CD4-positive, alpha-beta T cell (primary cell): ENCODE measurements around the gene VAV2. TPM values are rescaled to one million over a fixed set of nuclear protein-coding genes. Genes with fewer than 3 reads are reported as not detected.
A peak's percentile ranks its signal among the peaks of the same experiment; 100 is the strongest.

ENCODE experiments used
- ATAC-seq: fragments of 200-7000 bp; cut with Tn5 transposase; one replicate; pipeline ENCODE4 v1.10.0; 2022; ENCODE audit warnings: mild to moderate bottlenecking; ENCODE audit not compliant: poor library complexity
- CTCF ChIA-PET: fragments of 350-600 bp; sonication (Branson Sonifier 250); formaldehyde crosslinking; loops from one replicate; lab custom pipeline; 2021; ENCODE audit warnings: antibody characterized with exemption, inconsistent platforms; lab: Charles Lee
- POLR2A ChIA-PET: fragments of 350-600 bp; sonication (Branson Sonifier 250); formaldehyde crosslinking; loops from one replicate; lab custom pipeline; 2021; ENCODE audit warnings: antibody characterized with exemption, inconsistent platforms; lab: Charles Lee
- DNase-seq, 14 experiments: peaks; one replicate each; pipeline ENCODE4 v3.0.0-alpha.2; 2013 to 2020; ENCODE audit warnings: mixed read lengths in 2 of 14
- H3K27ac ChIP-seq, 2 donors: one replicate each; pipeline versions ENCODE4 v1.5.1 to v1.7.0; 2013; ENCODE audit warnings: low read length in 2 of 2, low read depth in 1 of 2, mild to moderate bottlenecking in 1 of 2
- H3K27me3 ChIP-seq, 2 experiments: 1 replicate in 1 of 2; 2 replicates in 1 of 2; pipeline versions ENCODE4 v1.6.1 to v1.7.0; 2013; ENCODE audit warnings: low read length in 2 of 2, control low read depth in 1 of 2, mild to moderate bottlenecking in 1 of 2, moderate library complexity in 1 of 2; ENCODE audit not compliant: insufficient read depth in 2 of 2, control insufficient read depth in 1 of 2
- H3K36me3 ChIP-seq: one replicate; pipeline ENCODE4 v1.6.1; 2013; ENCODE audit warnings: low read length, control low read depth; ENCODE audit not compliant: insufficient read depth
- H3K4me1 ChIP-seq: one replicate; pipeline ENCODE4 v1.6.1; 2013; ENCODE audit warnings: low read length, control low read depth; ENCODE audit not compliant: insufficient read depth
- H3K4me3 ChIP-seq: one replicate; pipeline ENCODE4 v1.5.1; 2013; ENCODE audit warnings: mild to moderate bottlenecking, low read length, moderate library complexity
- H3K9me3 ChIP-seq, 2 experiments: 1 replicate in 1 of 2; 2 replicates in 1 of 2; pipeline versions ENCODE4 v1.6.1 to v1.7.0; 2013; ENCODE audit warnings: low read length in 2 of 2, mild to moderate bottlenecking in 2 of 2, control low read depth in 1 of 2, moderate library complexity in 1 of 2; ENCODE audit not compliant: control insufficient read depth in 1 of 2, insufficient read depth in 1 of 2
- H3K27ac Mint-ChIP-seq: one replicate; pipeline ENCODE4 v1.8.0; 2020; ENCODE audit warnings: mixed read lengths
- H3K27me3 Mint-ChIP-seq: one replicate; pipeline ENCODE4 v1.8.0; 2021; ENCODE audit warnings: mixed read lengths
- H3K36me3 Mint-ChIP-seq: one replicate; pipeline ENCODE4 v1.8.0; 2021; ENCODE audit warnings: low read depth, mixed read lengths
- H3K4me1 Mint-ChIP-seq: one replicate; pipeline ENCODE4 v1.8.0; 2021; ENCODE audit warnings: low read depth, mixed read lengths
- H3K4me3 Mint-ChIP-seq: one replicate; pipeline ENCODE4 v1.8.0; 2020; ENCODE audit warnings: mild to moderate bottlenecking, mixed read lengths
- H3K9me3 Mint-ChIP-seq: one replicate; pipeline ENCODE4 v1.8.0; 2020; ENCODE audit warnings: mixed read lengths
- intact Hi-C, 2 experiments: fragments of 100-400 bp; cut with DNase I in 1 of 2; cut with micrococcal nuclease in 1 of 2; formaldehyde crosslinking; loops; one replicate each; pipeline versions ENCODE4 v1.15.1 to v1.9.0; 2023 to 2025; cut with DNase I, micrococcal nuclease
- total RNA-seq, 174 experiments: library from RNA in 2 of 174; stranded (reverse) in 2 of 174; gene quantifications; one replicate each; pipeline ENCODE4 v1.2.3 and lab custom pipeline; 2021 to 2026
- TF ChIP-seq, protein P1 (sequence below): fragments of 200-600 bp; IDR thresholded peaks from one replicate; pipeline ENCODE4 v1.8.0; 2022; ENCODE audit warnings: antibody characterized with exemption, mild to moderate bottlenecking

The VAV2 gene
- total RNA-seq, 2 experiments from 2014 or later, result 1.6 to 1.7 TPM

DNA sequence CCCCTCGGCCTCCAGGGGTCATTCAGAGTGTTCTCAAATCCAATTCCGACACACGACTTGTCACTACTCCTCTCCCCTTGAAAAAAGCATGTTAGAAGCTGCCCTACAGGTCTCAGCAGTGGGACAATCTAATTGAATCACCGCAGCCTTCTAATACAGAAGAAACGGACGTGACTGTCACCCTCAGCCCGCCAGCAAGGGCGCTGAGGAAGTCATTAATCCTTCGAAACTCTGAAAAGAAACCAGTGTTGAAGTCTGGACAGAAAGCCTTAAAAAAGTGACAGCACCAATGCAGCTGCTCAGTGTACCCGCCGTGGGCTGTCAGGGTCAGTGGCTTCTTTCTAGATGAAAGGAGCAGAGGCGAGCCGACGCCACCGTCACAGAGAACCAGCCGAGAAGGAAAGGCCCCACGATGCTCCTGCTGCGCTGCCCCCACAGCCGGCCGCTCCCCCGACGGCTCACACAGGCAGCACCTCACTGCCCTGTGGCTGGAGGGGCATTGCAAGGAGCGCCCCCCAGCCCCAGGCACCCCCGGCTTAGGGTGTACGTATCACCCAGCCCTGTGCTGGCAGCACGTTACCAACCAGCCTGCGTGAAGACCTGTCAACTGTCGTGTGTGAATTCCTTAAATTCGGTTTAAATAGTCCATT, 38.8 kb upstream of the VAV2 start:
- TF ChIP-seq, protein P1, sequence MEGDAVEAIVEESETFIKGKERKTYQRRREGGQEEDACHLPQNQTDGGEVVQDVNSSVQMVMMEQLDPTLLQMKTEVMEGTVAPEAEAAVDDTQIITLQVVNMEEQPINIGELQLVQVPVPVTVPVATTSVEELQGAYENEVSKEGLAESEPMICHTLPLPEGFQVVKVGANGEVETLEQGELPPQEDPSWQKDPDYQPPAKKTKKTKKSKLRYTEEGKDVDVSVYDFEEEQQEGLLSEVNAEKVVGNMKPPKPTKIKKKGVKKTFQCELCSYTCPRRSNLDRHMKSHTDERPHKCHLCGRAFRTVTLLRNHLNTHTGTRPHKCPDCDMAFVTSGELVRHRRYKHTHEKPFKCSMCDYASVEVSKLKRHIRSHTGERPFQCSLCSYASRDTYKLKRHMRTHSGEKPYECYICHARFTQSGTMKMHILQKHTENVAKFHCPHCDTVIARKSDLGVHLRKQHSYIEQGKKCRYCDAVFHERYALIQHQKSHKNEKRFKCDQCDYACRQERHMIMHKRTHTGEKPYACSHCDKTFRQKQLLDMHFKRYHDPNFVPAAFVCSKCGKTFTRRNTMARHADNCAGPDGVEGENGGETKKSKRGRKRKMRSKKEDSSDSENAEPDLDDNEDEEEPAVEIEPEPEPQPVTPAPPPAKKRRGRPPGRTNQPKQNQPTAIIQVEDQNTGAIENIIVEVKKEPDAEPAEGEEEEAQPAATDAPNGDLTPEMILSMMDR, result no peak
- Mint-ChIP-seq H3K4me3 (no peak overlapping the region), H3K27ac (no peak overlapping the region), H3K9me3 (no peaks in the 10 kb centered on the region), H3K36me3 (peaks cover 40% of the 10 kb centered on the region), H3K27me3 (no peaks in the 10 kb centered on the region), H3K4me1 (no peaks in the 10 kb centered on the region)
- ChIA-PET POLR2A (no interaction called here), CTCF (no interaction called here)
- H3K36me3 ChIP-seq, result peaks cover 43% of the 10 kb centered on the region
- intact Hi-C loops, result no loop called here
- ATAC-seq, result no peak
- H3K27ac ChIP-seq, result no peak overlapping the region
- no peaks in the 10 kb centered on the region for H3K9me3 ChIP-seq
- no peak overlapping the region for H3K4me3 ChIP-seq
- H3K4me1 ChIP-seq, result peaks cover 6% of the 10 kb centered on the region
- H3K27me3 ChIP-seq, result no peaks in the 10 kb centered on the region
- peak in 1 of 14 experiments; percentile 12 for DNase-seq

GRCh38 chr9:134029248-134030226, 37.4 kb upstream of the VAV2 start:
- Histone ChIP-seq H3K27ac (no peak overlapping the region), H3K9me3 (no peaks in the 10 kb centered on the region), H3K36me3 (peaks cover 30% of the 10 kb centered on the region), H3K27me3 (no peaks in the 10 kb centered on the region), H3K4me1 (peaks cover 13% of the 10 kb centered on the region), H3K4me3 (no peak overlapping the region)
- H3K9me3 Mint-ChIP-seq, result no peaks in the 10 kb centered on the region
- TF ChIP-seq, protein P1, result no peak
- H3K4me3 Mint-ChIP-seq, result no peak overlapping the region
- H3K36me3 Mint-ChIP-seq, result peaks cover 27% of the 10 kb centered on the region
- intact Hi-C loops, result loop anchor here in 1 of 2 experiments (5.0 to 10.0 kb wide), 4 partner anchors 298 to 675 kb away; partner anchors contain the start of genes RXRA, SURF1 and SURF2
- ATAC-seq (no peak), DNase-seq (peak in 1 of 14 experiments; percentile 26)
- no peak overlapping the region for H3K27ac Mint-ChIP-seq
- CTCF ChIA-PET, result no interaction called here
- POLR2A ChIA-PET, result no interaction called here
- no peaks in the 10 kb centered on the region for H3K27me3 Mint-ChIP-seq
- no peaks in the 10 kb centered on the region for H3K4me1 Mint-ChIP-seq

DNA sequence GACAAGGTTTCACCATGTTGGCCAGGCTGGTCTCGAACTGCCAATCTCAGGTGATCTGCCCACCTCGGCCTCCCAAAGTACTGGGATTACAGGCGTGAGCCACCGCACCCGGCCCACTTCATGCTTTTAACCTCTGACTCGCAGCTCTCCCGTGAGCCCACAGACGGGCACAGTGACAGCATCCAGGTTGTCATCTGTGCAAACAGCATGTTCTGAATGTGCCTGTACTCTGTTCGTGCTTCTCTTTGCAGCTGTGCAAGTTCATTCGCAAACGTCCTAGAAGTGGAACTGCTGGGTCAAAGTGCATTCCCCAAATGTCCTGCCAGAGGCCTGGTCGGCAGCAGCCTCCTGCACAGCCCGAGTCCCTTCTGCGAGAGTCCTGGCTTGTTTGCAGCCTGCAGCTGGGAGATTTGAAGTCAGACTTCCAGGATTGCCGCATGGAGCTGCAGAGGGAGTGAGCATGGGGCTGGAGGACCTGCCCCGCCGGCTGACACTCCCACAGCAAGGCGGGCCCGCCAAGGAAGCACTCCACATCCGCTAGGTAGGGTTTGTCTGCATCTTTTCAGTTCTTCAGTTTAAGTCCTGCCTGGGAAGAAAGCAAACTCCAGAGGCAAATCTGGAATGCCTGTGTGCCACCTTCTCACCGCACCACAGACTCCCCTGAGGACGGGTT, 36.6 kb upstream of the VAV2 start:
- POLR2A ChIA-PET, result no interaction called here

More for the DNA sequence above, 36.6 kb upstream of the VAV2 start:
- DNase-seq (peak in 1 of 14 experiments; percentile 11), ATAC-seq (no peak)
- TF ChIP-seq, protein P1, result no peak
- Histone ChIP-seq H3K4me3 (no peak overlapping the region), H3K4me1 (peaks cover 13% of the 10 kb centered on the region), H3K27ac (no peak overlapping the region), H3K27me3 (no peaks in the 10 kb centered on the region), H3K36me3 (peaks cover 22% of the 10 kb centered on the region), H3K9me3 (no peaks in the 10 kb centered on the region)
- H3K27me3 Mint-ChIP-seq, result no peaks in the 10 kb centered on the region
- no peaks in the 10 kb centered on the region for H3K4me1 Mint-ChIP-seq
- peaks cover 24% of the 10 kb centered on the region for H3K36me3 Mint-ChIP-seq
- no peak overlapping the region for H3K4me3 Mint-ChIP-seq
- no peaks in the 10 kb centered on the region for H3K9me3 Mint-ChIP-seq
- CTCF ChIA-PET, result no interaction called here
- no peak overlapping the region for H3K27ac Mint-ChIP-seq
- intact Hi-C loops, result loop anchor here in 1 of 2 experiments (5.0 to 10.0 kb wide), 4 partner anchors 299 to 674 kb away; partner anchors contain the start of genes RXRA, SURF1 and SURF2
